Neural progenitor cell (in vitro differentiated cells): ENCODE data around the gene ARRDC4.

Experiments
- EZH2 ChIP-seq: fragments of 200-600 bp; sonication (generic); IDR thresholded peaks from 2 replicates; pipeline ENCODE4 v1.6.1; 2017; ENCODE audit warnings: antibody characterized with exemption, mild to moderate bottlenecking, moderate library complexity
- EZH2phosphoT487 ChIP-seq: fragments of 200-600 bp; sonication (generic); IDR thresholded peaks from 2 replicates; pipeline ENCODE4 v1.6.1; 2017; ENCODE audit warnings: antibody characterized with exemption
- TF ChIP-seq, protein P1 (sequence below): fragments of 200-600 bp; sonication (generic); IDR thresholded peaks from 2 replicates; pipeline ENCODE4 v1.5.1; 2017; ENCODE audit warnings: antibody characterized with exemption, mild to moderate bottlenecking

GRCh38 chr15:97921296-97921865 lies 39.1 kb upstream of the ARRDC4 start:
- TF ChIP-seq EZH2 (no peak), EZH2phosphoT487 (no peak)
- TF ChIP-seq, protein P1, sequence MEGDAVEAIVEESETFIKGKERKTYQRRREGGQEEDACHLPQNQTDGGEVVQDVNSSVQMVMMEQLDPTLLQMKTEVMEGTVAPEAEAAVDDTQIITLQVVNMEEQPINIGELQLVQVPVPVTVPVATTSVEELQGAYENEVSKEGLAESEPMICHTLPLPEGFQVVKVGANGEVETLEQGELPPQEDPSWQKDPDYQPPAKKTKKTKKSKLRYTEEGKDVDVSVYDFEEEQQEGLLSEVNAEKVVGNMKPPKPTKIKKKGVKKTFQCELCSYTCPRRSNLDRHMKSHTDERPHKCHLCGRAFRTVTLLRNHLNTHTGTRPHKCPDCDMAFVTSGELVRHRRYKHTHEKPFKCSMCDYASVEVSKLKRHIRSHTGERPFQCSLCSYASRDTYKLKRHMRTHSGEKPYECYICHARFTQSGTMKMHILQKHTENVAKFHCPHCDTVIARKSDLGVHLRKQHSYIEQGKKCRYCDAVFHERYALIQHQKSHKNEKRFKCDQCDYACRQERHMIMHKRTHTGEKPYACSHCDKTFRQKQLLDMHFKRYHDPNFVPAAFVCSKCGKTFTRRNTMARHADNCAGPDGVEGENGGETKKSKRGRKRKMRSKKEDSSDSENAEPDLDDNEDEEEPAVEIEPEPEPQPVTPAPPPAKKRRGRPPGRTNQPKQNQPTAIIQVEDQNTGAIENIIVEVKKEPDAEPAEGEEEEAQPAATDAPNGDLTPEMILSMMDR, result no peak
